ENCODE results near the gene LGALS9B.
"Not testable (repeated sequence)": the region's sequence is repeated elsewhere in the genome, so short reads cannot be mapped to it uniquely, and the experiment has no call there.

LGALS9B gene

DNA sequence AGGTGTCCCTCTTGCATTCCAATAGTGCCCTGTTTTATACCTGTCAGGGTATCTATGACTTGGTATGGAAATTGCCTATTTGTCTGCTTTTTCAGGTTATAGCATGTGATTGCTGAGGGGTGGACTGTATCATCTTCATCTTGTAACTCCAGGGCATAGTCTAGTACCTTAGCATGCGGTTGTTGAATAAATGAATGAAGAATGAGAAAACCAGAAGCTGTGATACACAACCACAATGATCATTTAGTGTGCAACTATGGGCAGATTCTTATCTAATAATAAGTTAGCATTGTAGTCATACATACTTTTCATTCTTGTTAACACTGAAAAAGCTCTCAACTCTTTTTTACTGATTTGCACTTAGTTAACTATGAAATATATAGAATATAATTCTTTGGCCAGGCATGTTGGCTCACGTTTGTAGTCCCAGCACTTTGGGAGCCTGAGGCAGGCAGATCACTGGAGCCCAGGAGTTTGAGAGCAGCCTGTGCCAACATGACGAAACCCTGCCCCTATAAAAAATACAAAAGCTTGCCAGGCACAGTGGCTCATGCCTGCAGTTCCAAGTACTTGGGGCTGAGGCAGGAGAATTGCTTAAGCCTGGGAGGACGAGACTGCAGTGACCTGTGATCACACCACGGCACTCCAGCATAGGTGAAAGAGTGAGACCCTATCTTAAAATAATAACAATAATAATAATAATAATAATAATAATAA is 65.9 kb downstream of the LGALS9B start:
- DNase-seq: not testable (repeated sequence)

DNA sequence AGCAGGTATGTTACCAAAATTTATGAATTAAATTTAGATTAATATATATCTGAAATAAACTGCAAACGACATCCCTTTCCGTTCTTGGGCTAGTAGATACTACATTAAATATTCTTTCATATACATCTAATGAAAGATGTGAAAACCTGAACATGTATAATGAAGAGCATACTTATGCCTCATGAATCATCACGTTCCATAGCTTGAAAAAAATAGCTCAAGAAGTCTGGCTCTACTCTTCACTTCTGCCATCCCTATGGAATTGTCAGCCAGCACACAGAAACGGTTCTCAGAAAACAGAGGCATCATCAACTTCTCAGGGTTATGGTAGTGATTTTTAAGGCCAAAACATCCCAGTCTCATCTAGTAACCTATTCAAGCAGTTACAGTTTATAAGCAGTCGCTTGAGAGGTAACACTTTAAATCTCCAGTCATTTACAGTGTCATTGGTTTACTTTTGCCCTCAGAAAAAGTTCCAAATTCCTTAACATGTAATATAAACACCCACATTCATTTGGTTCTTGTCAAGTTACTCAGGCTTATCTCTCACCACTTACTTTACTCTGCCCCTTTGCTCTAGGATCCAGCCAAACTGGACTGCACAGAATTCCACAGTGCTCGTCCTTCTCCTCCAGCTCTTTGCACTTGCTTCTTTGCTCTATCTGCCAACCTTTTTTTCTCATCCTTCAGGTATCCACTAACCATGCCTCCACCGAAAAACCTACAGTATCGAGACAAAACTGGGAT is 66.6 kb downstream of the LGALS9B start:
- not testable (repeated sequence) for DNase-seq

Data from right forelimb (tissue), 1 donor.